C4-2B (cell line): ENCODE results near the gene SHROOM1.

ENCODE experiments used
- H3K27ac ChIP-seq: fragments of 450-650 bp; 2 replicates; pipeline ENCODE4 v1.5.1; 2017
- CTCF ChIP-seq: fragments of 450-650 bp; conservative IDR thresholded peaks from 2 replicates; pipeline ENCODE4 v1.5.1; 2017; ENCODE audit warnings: mild to moderate bottlenecking
- ZFX ChIP-seq: fragments of 450-650 bp; IDR thresholded peaks from 2 replicates; pipeline ENCODE4 v1.6.1; 2017

SHROOM1 gene

GRCh38 chr5:132830436-132831094, at the start of gene SHROOM1:
SHROOM1 (minus strand) TSS chr5:132830647; CDS start chr5:132826140, 4,507 bp downstream.
- TF ChIP-seq ZFX = peak; percentile 87
- no peak for TF ChIP-seq CTCF
- peak within 1 kb of the TSS; percentile 82 for H3K27ac ChIP-seq

GRCh38 chr5:132877938-132878337, 47.5 kb upstream of the SHROOM1 start:
- TF ChIP-seq ZFX (no peak), CTCF (no peak)

GRCh38 chr5:132877466-132877865, 47.0 kb upstream of the SHROOM1 start:
- TF ChIP-seq CTCF (no peak), ZFX (no peak)

More at GRCh38 chr5:132877938-132878337, 47.5 kb upstream of the SHROOM1 start:
- H3K27ac ChIP-seq = no peak overlapping the region

GRCh38 chr5:132876020-132876759, 45.7 kb upstream of the SHROOM1 start:
- no peak for TF ChIP-seq ZFX
- no peak for TF ChIP-seq CTCF
- no peak overlapping the region for H3K27ac ChIP-seq

More at GRCh38 chr5:132877466-132877865, 47.0 kb upstream of the SHROOM1 start:
- H3K27ac ChIP-seq = no peak overlapping the region

GRCh38 chr5:132873930-132874271, 43.5 kb upstream of the SHROOM1 start:
- TF ChIP-seq ZFX (no peak), CTCF (no peak)
- no peak overlapping the region for H3K27ac ChIP-seq

- H3K27ac ChIP-seq = no peak within 1 kb of the TSS
- TF ChIP-seq CTCF = no peak
- no peak for TF ChIP-seq ZFX
Observed at GRCh38 chr5:132873119-132873929, 42.9 kb upstream of the SHROOM1 start, which contains the start of gene LEAP2. LEAP2 (plus strand) TSS chr5:132873668; CDS start chr5:132873695, 27 bp downstream.

GRCh38 chr5:132872788-132873118, 42.3 kb upstream of the SHROOM1 start:
- TF ChIP-seq CTCF (no peak), ZFX (no peak)
- no peak overlapping the region for H3K27ac ChIP-seq
